Measurements from ENCODE around the gene UCHL5. TPM values are rescaled to one million over a fixed set of nuclear protein-coding genes. Genes with fewer than 3 reads are reported as not detected.

UCHL5 gene
- total RNA-seq, 1 donor from 2014 or later: 24.7 TPM

- TF ChIP-seq CTCF (conservative IDR thresholded peaks at IDR 0.05; ENCODE audit: low read depth, low read length): no peak
Measured at GRCh38 chr1:193079187-193079586, 20.0 kb upstream of the UCHL5 start.

GRCh38 chr1:193077991-193078390 lies 18.8 kb upstream of the UCHL5 start:
- TF ChIP-seq CTCF (conservative IDR thresholded peaks at IDR 0.05; ENCODE audit: low read depth, low read length): no peak
- no peak for DNase-seq (ENCODE audit: low read depth)
- H3K4me3 ChIP-seq (ENCODE audit: low read depth, low read length): no peak overlapping the region

More at GRCh38 chr1:193079187-193079586, 20.0 kb upstream of the UCHL5 start:
- DNase-seq (ENCODE audit: low read depth): no peak
- H3K4me3 ChIP-seq (ENCODE audit: low read depth, low read length): no peak overlapping the region

- no peak for DNase-seq (ENCODE audit: low read depth)
- H3K4me3 ChIP-seq (ENCODE audit: low read depth, low read length): no peak overlapping the region
- TF ChIP-seq CTCF (conservative IDR thresholded peaks at IDR 0.05; ENCODE audit: low read depth, low read length): no peak
Measured at GRCh38 chr1:193070942-193071341, 11.8 kb upstream of the UCHL5 start.

GRCh38 chr1:193070386-193070753 lies 11.2 kb upstream of the UCHL5 start:
- no peak for TF ChIP-seq CTCF (conservative IDR thresholded peaks at IDR 0.05; ENCODE audit: low read depth, low read length)
- no peak for DNase-seq (ENCODE audit: low read depth)
- no peak overlapping the region for H3K4me3 ChIP-seq (ENCODE audit: low read depth, low read length)

- DNase-seq (ENCODE audit: low read depth): no peak
- H3K4me3 ChIP-seq (ENCODE audit: low read depth, low read length): no peak overlapping the region
- TF ChIP-seq CTCF (conservative IDR thresholded peaks at IDR 0.05; ENCODE audit: low read depth, low read length): peak; percentile 52
Measured at GRCh38 chr1:193069748-193070385, 10.7 kb upstream of the UCHL5 start.

- DNase-seq (ENCODE audit: low read depth): no peak
- TF ChIP-seq CTCF (conservative IDR thresholded peaks at IDR 0.05; ENCODE audit: low read depth, low read length): no peak
Measured at GRCh38 chr1:193068013-193068412, 8.9 kb upstream of the UCHL5 start.

GRCh38 chr1:193066606-193067005 lies 7.4 kb upstream of the UCHL5 start:
- no peak for DNase-seq (ENCODE audit: low read depth)
- TF ChIP-seq CTCF (conservative IDR thresholded peaks at IDR 0.05; ENCODE audit: low read depth, low read length): no peak
- H3K4me3 ChIP-seq (ENCODE audit: low read depth, low read length): no peak overlapping the region

More at GRCh38 chr1:193068013-193068412, 8.9 kb upstream of the UCHL5 start:
- H3K4me3 ChIP-seq (ENCODE audit: low read depth, low read length): no peak overlapping the region

All from epithelial cell of proximal tubule (primary cell).